ENCODE results near the gene LYPD1.

Gene LYPD1

DNA sequence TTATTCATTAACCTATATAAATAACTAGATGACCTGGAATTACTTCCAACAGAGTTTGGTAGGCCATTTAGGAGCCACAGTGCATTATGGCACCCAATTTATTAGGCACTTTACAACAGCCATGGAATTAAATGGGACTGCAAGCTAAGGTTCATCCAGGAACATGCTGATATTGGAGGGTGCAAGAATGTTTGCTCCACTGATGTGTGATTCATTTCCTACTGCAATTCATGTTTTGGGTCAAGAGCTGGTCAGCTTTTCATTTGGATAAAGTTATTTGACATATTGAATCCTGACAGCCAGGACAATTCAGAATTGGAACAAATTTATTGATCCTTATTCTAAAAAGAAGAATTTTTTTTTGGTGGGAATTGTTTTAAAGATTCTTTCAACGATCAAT is 11.8 kb upstream of the LYPD1 start:
- ChIA-PET POLR2A (no interaction called here), CTCF (interaction anchor here (0.9 kb wide), 1 partner anchor 11 kb away, joined by 4 read pairs; no protein-coding TSS in a partner anchor)
- Histone ChIP-seq H3K4me1 (ENCODE audit: control insufficient read depth, insufficient read depth, low read length) (no peaks in the 10 kb centered on the region), H3K9me3 (ENCODE audit: control insufficient read depth, insufficient read depth, low read depth, low read length) (no peaks in the 10 kb centered on the region), H3K27ac (ENCODE audit: extremely low read depth, low read depth, low read length) (no peak overlapping the region), H3K4me3 (ENCODE audit: low read depth, low read length) (no peak overlapping the region), H3K36me3 (ENCODE audit: control insufficient read depth in 2 of 2, insufficient read depth in 1 of 2, low read length in 2 of 2) (no peaks in the 10 kb centered on the region)
- TF ChIP-seq OVOL3 (tag by site-specific recombination; IDR thresholded peaks at IDR 0.05) (no peak), GLI4 (tag by site-specific recombination; IDR thresholded peaks at IDR 0.05) (no peak), MEIS1 (CRISPR knock-in tag; IDR thresholded peaks at IDR 0.05; ENCODE audit: borderline replicate concordance) (no peak), ZNF514 (tag by site-specific recombination; IDR thresholded peaks at IDR 0.05) (no peak), ZNF585B (tag by site-specific recombination; IDR thresholded peaks at IDR 0.05) (no peak), ZNF184 (tag by site-specific recombination; IDR thresholded peaks at IDR 0.05) (no peak), ZNF175 (tag by site-specific recombination; IDR thresholded peaks at IDR 0.05) (no peak), ZNF292 (tag by site-specific recombination; IDR thresholded peaks at IDR 0.05; ENCODE audit: borderline replicate concordance, low read depth) (no peak)
- TF ChIP-seq, protein P1, sequence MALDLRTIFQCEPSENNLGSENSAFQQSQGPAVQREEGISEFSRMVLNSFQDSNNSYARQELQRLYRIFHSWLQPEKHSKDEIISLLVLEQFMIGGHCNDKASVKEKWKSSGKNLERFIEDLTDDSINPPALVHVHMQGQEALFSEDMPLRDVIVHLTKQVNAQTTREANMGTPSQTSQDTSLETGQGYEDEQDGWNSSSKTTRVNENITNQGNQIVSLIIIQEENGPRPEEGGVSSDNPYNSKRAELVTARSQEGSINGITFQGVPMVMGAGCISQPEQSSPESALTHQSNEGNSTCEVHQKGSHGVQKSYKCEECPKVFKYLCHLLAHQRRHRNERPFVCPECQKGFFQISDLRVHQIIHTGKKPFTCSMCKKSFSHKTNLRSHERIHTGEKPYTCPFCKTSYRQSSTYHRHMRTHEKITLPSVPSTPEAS (tag by site-specific recombination; IDR thresholded peaks at IDR 0.05): no peak

DNA sequence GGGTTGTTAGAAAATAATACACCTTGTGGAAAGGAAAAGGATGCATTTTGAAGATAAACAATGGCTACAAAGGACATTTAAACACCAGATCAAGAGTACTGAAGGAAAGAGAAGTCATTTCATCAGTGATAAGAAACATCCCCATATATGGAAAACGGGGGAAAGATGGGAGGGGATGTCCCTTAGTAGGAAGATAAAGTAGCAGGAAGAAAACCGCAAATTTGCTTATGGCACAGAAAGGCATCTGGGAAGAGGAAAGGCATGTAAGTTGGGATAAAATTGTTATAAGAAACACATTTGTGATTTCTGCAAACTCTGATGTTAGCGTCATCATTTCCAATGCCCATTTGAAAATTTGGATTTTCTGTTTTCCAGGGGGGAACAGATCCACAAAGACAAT is 10.5 kb upstream of the LYPD1 start:
- Histone ChIP-seq H3K36me3 (ENCODE audit: control insufficient read depth in 2 of 2, insufficient read depth in 1 of 2, low read length in 2 of 2) (no peaks in the 10 kb centered on the region), H3K9me3 (ENCODE audit: control insufficient read depth, insufficient read depth, low read depth, low read length) (no peaks in the 10 kb centered on the region), H3K27ac (ENCODE audit: extremely low read depth, low read depth, low read length) (no peak overlapping the region), H3K4me3 (ENCODE audit: low read depth, low read length) (no peak overlapping the region), H3K4me1 (ENCODE audit: control insufficient read depth, insufficient read depth, low read length) (no peaks in the 10 kb centered on the region)
- ChIA-PET CTCF (no interaction called here), POLR2A (no interaction called here)
- no peak for TF ChIP-seq ZNF658 (tag by site-specific recombination; IDR thresholded peaks at IDR 0.05)

DNA sequence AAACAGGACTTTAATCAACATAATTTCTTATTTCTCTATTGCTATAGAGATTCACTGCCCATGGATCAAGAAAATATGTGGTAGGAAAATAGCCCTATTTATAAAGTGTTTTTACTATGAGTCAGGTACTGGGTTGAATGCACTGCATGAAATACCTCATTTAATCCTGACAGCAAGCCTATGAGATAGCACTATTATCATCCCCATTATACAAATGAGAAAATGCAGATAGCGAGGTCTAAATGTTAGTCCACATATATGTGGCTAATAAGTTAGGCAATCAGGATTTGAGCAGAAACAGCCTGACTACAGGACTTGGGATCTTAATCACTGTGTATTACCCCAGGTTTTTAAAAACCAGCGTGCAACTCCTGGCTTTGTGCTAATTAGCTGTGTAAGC is 8.5 kb upstream of the LYPD1 start:
- H3K4me1 ChIP-seq (ENCODE audit: control insufficient read depth, insufficient read depth, low read length): no peaks in the 10 kb centered on the region
- CTCF ChIA-PET: interaction anchor here (1.2 kb wide), 1 partner anchor 10 kb away, joined by 5 read pairs; no protein-coding TSS in a partner anchor

More for the DNA sequence above, 8.5 kb upstream of the LYPD1 start:
- Histone ChIP-seq H3K4me3 (ENCODE audit: low read depth, low read length) (no peak overlapping the region), H3K27ac (ENCODE audit: extremely low read depth, low read depth, low read length) (no peak overlapping the region), H3K36me3 (ENCODE audit: control insufficient read depth in 2 of 2, insufficient read depth in 1 of 2, low read length in 2 of 2) (no peaks in the 10 kb centered on the region), H3K9me3 (ENCODE audit: control insufficient read depth, insufficient read depth, low read depth, low read length) (no peaks in the 10 kb centered on the region)
- POLR2A ChIA-PET: no interaction called here
- TF ChIP-seq ZNF621 (tag by site-specific recombination; IDR thresholded peaks at IDR 0.05): no peak
- TF ChIP-seq, protein P2, sequence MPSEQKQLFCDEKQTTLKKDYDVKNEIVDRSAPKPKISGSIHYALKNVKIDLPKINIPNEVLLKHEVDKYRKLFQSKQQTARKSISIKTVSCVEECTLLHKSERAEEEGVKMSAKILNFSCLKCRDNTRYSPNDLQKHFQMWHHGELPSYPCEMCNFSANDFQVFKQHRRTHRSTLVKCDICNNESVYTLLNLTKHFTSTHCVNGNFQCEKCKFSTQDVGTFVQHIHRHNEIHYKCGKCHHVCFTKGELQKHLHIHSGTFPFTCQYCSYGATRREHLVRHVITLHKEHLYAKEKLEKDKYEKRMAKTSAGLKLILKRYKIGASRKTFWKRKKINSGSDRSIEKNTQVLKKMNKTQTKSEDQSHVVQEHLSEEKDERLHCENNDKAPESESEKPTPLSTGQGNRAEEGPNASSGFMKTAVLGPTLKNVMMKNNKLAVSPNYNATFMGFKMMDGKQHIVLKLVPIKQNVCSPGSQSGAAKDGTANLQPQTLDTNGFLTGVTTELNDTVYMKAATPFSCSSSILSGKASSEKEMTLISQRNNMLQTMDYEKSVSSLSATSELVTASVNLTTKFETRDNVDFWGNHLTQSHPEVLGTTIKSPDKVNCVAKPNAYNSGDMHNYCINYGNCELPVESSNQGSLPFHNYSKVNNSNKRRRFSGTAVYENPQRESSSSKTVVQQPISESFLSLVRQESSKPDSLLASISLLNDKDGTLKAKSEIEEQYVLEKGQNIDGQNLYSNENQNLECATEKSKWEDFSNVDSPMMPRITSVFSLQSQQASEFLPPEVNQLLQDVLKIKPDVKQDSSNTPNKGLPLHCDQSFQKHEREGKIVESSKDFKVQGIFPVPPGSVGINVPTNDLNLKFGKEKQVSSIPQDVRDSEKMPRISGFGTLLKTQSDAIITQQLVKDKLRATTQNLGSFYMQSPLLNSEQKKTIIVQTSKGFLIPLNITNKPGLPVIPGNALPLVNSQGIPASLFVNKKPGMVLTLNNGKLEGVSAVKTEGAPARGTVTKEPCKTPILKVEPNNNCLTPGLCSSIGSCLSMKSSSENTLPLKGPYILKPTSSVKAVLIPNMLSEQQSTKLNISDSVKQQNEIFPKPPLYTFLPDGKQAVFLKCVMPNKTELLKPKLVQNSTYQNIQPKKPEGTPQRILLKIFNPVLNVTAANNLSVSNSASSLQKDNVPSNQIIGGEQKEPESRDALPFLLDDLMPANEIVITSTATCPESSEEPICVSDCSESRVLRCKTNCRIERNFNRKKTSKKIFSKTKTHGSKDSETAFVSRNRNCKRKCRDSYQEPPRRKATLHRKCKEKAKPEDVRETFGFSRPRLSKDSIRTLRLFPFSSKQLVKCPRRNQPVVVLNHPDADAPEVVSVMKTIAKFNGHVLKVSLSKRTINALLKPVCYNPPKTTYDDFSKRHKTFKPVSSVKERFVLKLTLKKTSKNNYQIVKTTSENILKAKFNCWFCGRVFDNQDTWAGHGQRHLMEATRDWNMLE (tag by site-specific recombination; conservative IDR thresholded peaks at IDR 0.05; ENCODE audit: low read depth): no peak
- TF ChIP-seq, protein P3, sequence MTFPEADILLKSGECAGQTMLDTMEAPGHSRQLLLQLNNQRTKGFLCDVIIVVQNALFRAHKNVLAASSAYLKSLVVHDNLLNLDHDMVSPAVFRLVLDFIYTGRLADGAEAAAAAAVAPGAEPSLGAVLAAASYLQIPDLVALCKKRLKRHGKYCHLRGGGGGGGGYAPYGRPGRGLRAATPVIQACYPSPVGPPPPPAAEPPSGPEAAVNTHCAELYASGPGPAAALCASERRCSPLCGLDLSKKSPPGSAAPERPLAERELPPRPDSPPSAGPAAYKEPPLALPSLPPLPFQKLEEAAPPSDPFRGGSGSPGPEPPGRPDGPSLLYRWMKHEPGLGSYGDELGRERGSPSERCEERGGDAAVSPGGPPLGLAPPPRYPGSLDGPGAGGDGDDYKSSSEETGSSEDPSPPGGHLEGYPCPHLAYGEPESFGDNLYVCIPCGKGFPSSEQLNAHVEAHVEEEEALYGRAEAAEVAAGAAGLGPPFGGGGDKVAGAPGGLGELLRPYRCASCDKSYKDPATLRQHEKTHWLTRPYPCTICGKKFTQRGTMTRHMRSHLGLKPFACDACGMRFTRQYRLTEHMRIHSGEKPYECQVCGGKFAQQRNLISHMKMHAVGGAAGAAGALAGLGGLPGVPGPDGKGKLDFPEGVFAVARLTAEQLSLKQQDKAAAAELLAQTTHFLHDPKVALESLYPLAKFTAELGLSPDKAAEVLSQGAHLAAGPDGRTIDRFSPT (tag by site-specific recombination; IDR thresholded peaks at IDR 0.05): no peak
- no peak for TF ChIP-seq ZBTB21 (tag by site-specific recombination; IDR thresholded peaks at IDR 0.05)
- TF ChIP-seq ZNF175 (tag by site-specific recombination; IDR thresholded peaks at IDR 0.05): no peak
- TF ChIP-seq, protein P4, sequence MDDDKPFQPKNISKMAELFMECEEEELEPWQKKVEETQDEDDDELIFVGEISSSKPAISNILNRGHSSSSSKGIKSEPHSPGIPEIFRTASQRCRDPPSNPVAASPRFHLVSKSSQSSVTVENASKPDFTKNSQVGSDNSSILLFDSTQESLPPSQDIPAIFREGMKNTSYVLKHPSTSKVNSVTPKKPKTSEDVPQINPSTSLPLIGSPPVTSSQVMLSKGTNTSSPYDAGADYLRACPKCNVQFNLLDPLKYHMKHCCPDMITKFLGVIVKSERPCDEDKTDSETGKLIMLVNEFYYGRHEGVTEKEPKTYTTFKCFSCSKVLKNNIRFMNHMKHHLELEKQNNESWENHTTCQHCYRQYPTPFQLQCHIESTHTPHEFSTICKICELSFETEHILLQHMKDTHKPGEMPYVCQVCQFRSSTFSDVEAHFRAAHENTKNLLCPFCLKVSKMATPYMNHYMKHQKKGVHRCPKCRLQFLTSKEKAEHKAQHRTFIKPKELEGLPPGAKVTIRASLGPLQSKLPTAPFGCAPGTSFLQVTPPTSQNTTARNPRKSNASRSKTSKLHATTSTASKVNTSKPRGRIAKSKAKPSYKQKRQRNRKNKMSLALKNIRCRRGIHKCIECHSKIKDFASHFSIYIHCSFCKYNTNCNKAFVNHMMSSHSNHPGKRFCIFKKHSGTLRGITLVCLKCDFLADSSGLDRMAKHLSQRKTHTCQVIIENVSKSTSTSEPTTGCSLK (tag by site-specific recombination; IDR thresholded peaks at IDR 0.05): no peak
- no peak for TF ChIP-seq ZNF670 (tag by site-specific recombination; IDR thresholded peaks at IDR 0.05; ENCODE audit: low read depth)
- TF ChIP-seq ZNF549 (tag by site-specific recombination; IDR thresholded peaks at IDR 0.05): no peak
- TF ChIP-seq, protein P5, sequence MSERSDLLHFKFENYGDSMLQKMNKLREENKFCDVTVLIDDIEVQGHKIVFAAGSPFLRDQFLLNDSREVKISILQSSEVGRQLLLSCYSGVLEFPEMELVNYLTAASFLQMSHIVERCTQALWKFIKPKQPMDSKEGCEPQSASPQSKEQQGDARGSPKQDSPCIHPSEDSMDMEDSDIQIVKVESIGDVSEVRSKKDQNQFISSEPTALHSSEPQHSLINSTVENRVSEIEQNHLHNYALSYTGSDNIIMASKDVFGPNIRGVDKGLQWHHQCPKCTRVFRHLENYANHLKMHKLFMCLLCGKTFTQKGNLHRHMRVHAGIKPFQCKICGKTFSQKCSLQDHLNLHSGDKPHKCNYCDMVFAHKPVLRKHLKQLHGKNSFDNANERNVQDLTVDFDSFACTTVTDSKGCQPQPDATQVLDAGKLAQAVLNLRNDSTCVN (tag by site-specific recombination; optimal IDR thresholded peaks at IDR 0.05): no peak
- TF ChIP-seq, protein P6, sequence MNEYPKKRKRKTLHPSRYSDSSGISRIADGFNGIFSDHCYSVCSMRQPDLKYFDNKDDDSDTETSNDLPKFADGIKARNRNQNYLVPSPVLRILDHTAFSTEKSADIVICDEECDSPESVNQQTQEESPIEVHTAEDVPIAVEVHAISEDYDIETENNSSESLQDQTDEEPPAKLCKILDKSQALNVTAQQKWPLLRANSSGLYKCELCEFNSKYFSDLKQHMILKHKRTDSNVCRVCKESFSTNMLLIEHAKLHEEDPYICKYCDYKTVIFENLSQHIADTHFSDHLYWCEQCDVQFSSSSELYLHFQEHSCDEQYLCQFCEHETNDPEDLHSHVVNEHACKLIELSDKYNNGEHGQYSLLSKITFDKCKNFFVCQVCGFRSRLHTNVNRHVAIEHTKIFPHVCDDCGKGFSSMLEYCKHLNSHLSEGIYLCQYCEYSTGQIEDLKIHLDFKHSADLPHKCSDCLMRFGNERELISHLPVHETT (tag by site-specific recombination; IDR thresholded peaks at IDR 0.05): no peak
